HG02970 (cell line): ENCODE results near the gene TFR2.
A peak's percentile ranks its signal among the peaks of the same experiment; 100 is the strongest.

ENCODE experiments used
- ATAC-seq: cut with Tn5 transposase; IDR thresholded peaks from one replicate; pipeline ENCODE4 v1.9.1; 2021; ENCODE audit warnings: mild to moderate bottlenecking, moderate library complexity, moderate number of reproducible peaks; ENCODE audit not compliant: unreplicated experiment, low FRiP score

Gene TFR2

DNA sequence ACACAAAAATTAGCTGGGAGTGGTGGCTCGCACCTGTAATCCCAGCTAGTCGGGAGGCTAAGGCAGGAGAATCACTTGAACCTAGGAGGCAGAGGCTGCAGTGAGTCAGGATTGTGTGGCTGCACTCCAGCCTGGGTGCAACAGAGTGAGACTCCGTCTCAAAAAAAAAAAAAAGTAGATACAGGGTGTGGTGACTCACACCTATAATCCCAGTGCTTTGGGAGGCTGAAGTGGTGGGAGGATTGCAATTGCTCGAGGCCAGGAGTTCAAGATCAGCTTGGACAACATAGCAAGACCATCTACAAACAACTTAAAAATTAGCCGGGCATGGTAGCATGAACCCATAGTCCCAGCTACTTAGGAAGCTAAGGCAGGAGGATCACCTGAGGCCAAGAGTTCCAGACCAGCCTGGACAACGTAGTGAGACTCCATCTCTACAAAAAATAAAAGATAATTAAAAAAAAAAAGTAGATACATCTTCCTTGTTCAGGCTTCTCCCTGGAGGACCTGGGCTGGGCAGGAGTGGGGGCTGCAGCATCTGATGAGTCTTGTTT is 27.0 kb downstream of the TFR2 start:
- no peak for ATAC-seq

DNA sequence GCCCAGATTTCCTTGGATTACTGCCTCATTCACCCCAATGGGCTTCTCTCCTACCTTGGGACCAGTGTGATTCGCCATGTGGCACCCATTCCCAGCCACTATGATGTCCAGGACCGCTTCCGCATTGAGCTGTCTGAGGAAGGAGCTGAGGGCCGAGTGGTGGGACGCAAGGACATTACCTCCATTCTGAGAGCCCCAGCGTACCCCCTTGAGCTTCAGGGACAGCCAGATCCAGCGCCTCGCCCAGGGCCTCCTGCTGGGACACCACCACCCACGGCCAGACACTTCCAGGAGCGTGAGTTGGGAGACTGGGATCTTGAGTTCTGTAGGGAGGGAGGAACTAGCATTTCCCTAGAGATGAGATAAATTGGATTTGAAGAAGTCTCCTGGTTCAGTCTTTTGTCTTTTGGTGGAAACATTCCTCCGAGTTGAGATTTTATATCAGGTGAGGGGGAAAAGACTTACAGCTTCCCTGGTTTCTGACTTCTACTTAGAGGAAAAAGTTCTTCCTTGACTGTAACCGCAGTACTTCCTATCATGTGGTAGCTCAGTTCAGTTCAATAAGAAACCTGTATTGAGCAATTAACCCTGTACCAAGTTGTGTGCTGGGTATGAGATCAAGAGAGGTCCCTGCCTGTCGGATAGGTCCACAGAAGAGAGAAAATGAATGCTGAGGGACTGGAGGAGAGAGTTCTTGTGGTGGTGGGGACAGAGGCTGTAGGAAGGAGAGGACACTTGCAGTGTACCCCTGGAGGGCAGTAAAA is 27.8 kb downstream of the TFR2 start:
- ATAC-seq: no peak

DNA sequence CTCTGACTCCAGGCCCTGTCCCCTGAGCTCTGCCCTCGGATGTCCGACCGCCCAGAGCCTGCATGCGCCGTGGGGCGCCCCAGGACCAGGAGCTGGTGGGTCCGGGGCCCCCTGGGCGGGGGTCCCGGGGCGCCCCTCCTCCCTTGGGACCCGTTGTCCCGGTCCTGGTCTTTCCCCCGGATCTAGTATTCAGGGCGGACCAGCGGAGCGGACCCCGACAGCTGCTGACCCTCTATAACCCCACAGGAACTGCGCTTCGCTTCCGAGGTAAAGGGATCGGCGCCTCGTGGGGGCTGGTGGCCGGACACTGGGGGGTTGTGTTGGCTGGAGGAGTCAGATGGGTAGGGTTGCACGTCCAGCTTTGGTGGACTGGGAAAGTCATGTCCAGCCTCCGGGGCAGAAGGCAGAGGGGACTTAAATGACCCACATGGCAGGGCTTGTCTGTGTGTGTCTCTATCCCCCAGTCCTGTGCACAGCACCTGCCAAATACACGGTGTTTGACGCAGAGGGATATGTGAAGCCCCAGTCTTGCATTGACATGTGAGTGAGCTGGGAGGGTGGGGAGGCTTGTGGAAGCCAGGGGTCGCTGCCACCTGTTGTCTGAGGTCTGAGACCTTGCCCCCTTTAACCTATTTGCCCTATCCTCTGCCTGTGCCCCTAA is 28.5 kb downstream of the TFR2 start:
- no peak for ATAC-seq

- peak; percentile 91 for ATAC-seq
These were observed 29.2 kb downstream of the TFR2 start, which contains the start of gene MOSPD3 for GRCh38 chr7:100611983-100612729. Gene MOSPD3, plus strand, starts transcription at chr7:100612540. Its CDS starts 252 bp downstream, at chr7:100612792.

- no peak for ATAC-seq
These were observed 31.4 kb downstream of the TFR2 start for GRCh38 chr7:100609958-100610357.

DNA sequence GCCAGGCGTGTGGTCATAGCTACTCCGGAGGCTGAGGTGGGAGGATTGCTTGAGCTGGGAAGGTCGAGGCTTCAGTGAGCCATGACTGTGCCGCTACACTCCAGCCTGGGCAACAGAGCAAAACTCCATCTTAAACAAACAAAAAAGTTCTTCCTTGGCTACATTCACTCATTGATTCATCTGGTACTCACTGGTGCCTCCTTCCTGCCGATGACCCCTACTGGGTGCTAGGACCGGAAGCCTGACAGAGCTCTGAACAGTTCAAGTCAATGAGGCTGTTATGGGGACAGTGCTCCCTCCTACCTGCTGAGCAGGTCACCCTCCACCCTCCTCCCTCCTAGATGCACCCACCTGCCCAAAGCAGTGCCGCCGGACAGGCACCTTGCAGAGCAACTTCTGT is 34.2 kb downstream of the TFR2 start:
- no peak for ATAC-seq

DNA sequence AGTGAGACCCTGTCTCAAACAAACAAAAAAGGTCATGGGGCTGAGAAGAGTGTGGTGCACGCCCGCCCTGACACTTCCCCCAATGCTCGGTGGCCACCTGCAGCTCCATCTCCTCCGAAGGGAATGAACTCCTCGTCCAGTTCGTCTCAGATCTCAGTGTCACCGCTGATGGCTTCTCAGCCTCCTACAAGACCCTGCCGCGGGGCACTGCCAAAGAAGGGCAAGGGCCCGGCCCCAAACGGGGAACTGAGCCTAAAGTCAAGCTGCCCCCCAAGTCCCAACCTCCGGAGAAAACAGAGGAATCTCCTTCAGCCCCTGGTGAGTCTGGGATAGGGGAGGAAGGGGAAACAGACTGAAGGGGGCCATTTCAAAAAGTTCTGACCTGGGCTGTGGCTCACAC is 35.0 kb downstream of the TFR2 start:
- ATAC-seq: no peak

DNA sequence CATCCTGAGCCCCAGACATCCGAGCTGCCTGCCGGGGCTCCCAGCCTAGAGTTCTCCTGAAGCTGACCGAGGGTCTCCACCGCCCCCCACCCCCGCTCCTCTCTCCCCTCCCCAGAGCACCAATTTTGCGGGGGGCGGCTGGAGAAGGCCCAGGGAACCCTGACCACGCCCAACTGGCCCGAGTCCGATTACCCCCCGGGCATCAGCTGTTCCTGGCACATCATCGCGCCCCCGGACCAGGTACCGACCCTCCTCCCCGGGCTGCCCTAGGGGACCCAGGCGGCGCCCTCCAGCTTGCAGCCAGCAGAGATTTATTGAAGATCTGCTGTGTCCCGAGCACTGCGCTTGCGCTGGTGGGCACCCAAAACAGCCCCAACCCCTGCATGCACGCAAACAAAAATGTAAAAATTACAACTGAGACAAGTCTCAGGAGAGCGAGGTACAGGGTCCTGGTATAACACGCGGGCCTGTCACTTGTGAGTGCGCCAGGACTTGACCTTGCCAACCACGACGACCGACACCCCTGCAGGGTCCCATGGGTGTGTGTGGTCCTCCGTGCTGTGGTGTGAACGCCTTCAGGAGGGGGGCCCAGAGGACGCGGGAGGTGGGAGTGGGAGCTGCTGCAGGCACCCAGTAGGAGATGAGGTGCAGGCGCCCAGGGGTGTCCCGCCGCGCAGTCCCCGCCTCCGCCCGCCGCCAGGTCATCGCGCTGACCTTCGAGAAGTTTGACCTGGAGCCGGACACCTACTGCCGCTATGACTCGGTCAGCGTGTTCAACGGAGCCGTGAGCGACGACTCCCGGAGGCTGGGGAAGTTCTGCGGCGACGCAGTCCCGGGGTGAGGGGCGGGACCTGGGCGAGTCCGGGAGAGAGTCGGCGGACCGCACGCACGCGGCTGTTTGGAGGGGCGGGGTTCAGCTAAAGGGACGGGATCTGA is 36.1 kb downstream of the TFR2 start:
- no peak for ATAC-seq

DNA sequence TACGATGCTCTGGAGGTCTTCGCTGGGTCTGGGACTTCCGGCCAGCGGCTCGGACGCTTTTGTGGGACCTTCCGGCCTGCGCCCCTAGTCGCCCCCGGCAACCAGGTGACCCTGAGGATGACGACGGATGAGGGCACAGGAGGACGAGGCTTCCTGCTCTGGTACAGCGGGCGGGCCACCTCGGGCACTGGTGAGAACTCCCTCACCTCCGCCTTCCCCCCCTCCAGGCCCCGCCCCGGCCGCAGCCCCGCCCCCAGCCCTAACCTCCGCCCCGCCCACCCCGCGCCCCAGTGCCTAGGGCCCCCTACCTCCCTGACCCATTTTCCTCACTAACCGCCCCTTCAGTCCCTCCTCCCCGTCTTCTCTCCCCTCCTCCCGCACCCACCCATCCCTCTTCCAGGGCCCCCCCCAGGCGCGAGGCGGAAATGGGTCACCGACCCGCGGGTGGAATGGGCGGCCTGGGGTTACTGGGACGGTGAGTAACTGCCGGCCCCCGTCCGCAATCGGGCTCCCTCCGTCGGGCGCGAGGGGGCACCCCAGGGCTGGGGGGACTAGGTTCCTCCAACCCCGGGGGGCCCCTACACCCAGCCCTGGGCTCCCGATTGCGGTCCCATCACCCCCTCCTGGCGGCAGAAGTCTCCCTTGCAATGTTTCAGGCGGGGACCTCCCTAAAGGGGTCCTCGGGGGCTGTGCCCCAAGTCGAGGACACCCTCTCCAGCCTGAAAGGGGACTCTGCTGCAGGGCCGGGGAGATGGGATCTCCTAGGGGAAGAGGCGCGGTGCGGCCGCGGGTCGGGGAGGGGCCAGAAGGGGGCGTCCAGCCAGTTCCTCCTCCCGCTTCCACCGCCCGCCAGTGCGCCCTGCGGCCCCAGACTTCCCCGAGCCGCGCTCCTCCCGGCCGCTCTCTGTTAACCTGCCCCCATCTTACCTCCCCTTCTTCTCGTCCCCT is 37.0 kb downstream of the TFR2 start:
- ATAC-seq: no peak

DNA sequence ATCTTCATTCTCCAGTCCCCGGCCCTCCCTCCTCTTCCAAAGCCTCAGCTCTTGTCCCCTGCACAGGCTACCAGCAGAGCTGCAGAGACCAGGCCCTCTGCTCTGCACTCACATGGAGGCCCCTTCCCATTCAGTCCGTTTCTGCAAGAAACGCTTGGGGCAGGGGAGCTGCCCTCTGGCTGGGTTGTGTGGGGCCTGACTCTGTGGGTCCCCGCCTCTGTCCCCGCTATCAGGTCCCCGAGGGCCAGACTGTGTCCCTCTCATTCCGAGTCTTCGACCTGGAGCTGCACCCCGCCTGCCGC is 37.7 kb downstream of the TFR2 start:
- no peak for ATAC-seq

- ATAC-seq: no peak
These were observed 38.2 kb downstream of the TFR2 start for GRCh38 chr7:100602889-100603725.

- ATAC-seq: no peak
These were observed 40.7 kb downstream of the TFR2 start for GRCh38 chr7:100600730-100601038.

DNA sequence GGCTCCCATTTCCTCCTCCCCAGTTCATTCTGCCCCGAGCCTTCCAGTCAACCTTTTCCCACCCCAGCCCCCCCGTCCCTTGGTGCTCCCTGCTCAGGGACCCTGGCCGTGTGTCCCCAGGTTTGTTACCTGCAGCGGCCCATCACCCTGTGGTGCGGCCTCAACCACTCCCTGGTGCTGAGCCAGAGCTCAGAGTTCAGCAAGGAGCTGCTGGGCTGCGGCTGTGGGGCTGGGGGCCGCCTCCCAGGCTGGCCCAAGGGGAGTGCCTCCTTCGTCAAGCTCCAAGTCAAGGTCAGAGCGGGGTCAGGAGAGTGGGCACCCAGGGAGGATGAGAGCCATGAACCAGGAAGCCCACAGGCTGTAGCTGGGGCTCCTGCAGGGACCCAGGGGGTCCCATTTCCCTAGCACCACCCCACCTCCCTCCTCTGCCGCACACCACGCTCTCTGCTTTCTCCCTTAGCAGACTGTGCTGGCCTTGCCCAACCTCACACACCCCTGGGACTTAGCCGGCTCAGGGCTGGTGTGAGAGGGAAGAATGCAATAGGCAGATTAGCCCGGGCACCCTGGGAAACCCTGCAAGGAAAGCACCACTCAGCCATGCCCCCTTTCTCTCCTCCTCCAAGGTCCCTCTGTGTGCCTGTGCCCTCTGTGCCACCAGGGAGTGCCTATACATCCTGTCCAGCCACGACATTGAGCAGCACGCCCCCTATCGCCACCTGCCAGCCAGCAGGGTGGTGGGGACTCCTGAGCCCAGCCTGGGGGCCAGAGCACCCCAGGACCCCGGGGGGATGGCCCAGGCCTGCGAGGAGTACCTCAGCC is 41.2 kb downstream of the TFR2 start:
- ATAC-seq: no peak

DNA sequence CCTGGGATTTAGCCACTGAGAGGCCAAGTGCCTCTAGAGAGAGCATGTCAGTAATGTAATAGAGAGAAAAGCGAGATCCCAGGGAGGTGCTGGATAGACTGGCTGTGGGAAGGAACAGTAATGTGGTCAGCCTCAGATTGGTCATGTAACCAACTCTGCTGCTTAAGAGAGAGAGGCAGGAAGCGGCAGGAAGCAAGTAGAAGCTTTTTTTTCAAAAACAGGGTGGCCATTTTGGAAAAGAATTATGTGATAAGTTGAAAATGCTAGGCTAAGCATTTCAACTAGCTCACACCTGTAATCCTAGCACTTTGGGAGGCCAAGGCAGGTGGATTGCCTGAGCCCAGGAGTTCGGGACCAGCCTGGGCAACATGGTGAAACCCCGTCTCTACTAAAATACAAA is 42.9 kb downstream of the TFR2 start:
- ATAC-seq: no peak

DNA sequence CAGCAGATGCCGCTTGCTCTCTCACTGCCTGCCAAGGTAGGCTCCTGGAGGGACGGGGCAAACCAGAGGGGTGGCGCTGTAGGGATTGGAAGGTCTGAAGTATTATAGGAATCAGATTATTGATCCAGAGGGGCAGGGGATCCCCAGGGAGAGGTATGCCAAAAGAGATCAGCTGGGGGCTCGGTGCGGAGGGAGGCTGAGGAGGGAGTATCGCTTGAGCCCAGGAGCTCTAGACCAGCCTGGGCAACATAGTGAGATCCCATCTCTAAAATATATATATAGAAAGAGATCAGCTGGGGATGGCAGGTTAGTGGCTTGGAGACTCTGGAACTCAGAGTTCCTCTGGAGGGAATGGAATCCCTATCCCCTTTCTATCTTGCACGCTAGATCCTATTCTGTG is 46.2 kb downstream of the TFR2 start:
- ATAC-seq: no peak

DNA sequence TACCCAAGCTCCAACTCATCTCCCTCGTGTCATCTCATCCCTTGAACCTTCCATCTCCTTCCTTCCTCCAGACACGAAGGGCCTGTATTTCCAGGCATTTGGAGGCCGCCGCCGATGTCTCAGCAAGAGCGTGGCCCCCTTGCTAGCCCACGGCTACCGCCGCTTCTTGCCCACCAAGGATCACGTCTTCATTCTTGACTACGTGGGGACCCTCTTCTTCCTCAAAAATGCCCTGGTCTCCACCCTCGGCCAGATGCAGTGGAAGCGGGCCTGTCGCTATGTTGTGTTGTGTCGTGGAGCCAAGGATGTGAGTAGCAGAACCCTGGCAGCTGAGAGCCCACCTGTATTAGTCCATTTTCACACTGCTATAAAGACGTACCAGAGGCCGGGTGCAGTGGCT is 49.8 kb downstream of the TFR2 start:
- ATAC-seq: no peak

GRCh38 chr7:100590077-100590737 is 51.1 kb downstream of the TFR2 start:
- no peak for ATAC-seq
